Stimulated activated CD8-positive, alpha-beta memory T cell treated with anti-CD3 and anti-CD28 coated beads, Interleukin-4, amount 100 ng/mL, for 4 hours (primary cell): Measurements from ENCODE around the gene ZNF664.

Experiments
- DNase-seq, 2 donors: peaks; one replicate each; pipeline ENCODE4 v3.0.0-alpha.2; 2020; ENCODE audit warnings: low read depth in 2 of 2, low spot score in 1 of 2

Gene ZNF664

GRCh38 chr12:124007826-124008570, 35.0 kb downstream of the ZNF664 start:
- DNase-seq, result no peak

- no peak for DNase-seq
These were observed 35.6 kb downstream of the ZNF664 start for GRCh38 chr12:124008595-124008994.

- no peak for DNase-seq
These were observed 36.8 kb downstream of the ZNF664 start for GRCh38 chr12:124009781-124010180.

GRCh38 chr12:124010687-124011086, 37.7 kb downstream of the ZNF664 start:
- DNase-seq, result no peak

- no peak for DNase-seq
These were observed 38.6 kb downstream of the ZNF664 start for GRCh38 chr12:124011435-124012115.

- DNase-seq, result no peak
These were observed 40.1 kb downstream of the ZNF664 start for GRCh38 chr12:124013073-124013472.

GRCh38 chr12:124015494-124016461, 42.8 kb downstream of the ZNF664 start:
- no peak for DNase-seq

GRCh38 chr12:124017064-124017463, 44.0 kb downstream of the ZNF664 start:
- no peak for DNase-seq

GRCh38 chr12:124018539-124018938, 45.5 kb downstream of the ZNF664 start:
- no peak for DNase-seq

- no peak for DNase-seq
These were observed 46.1 kb downstream of the ZNF664 start for GRCh38 chr12:124019115-124019514.

GRCh38 chr12:124020514-124020949, 47.5 kb downstream of the ZNF664 start:
- DNase-seq, result no peak

- DNase-seq, result no peak
These were observed 48.0 kb downstream of the ZNF664 start for GRCh38 chr12:124021007-124021406.

- DNase-seq, result no peak
These were observed 49.1 kb downstream of the ZNF664 start for GRCh38 chr12:124022161-124022560.

- no peak for DNase-seq
These were observed 51.3 kb downstream of the ZNF664 start for GRCh38 chr12:124024263-124024678.

- no peak for DNase-seq
These were observed 51.8 kb downstream of the ZNF664 start for GRCh38 chr12:124024776-124025175.

GRCh38 chr12:124025661-124026060, 52.6 kb downstream of the ZNF664 start:
- no peak for DNase-seq

- no peak for DNase-seq
These were observed 54.0 kb downstream of the ZNF664 start for GRCh38 chr12:124026755-124027745.

- no peak for DNase-seq
These were observed 54.9 kb downstream of the ZNF664 start for GRCh38 chr12:124027753-124028554.

GRCh38 chr12:124028555-124028925, 55.5 kb downstream of the ZNF664 start:
- no peak for DNase-seq
